HG02798 (cell line): ENCODE data around the gene TMEM39A.

Source experiments
- ATAC-seq: cut with Tn5 transposase; IDR thresholded peaks from one replicate; pipeline ENCODE4 v1.9.1; 2021; ENCODE audit warnings: mild to moderate bottlenecking; ENCODE audit not compliant: unreplicated experiment, poor library complexity

The TMEM39A gene

GRCh38 chr3:119457246-119457645 is 6.2 kb downstream of the TMEM39A start:
- no peak for ATAC-seq

GRCh38 chr3:119456469-119456868 is 6.9 kb downstream of the TMEM39A start:
- no peak for ATAC-seq

GRCh38 chr3:119453822-119454221 is 9.6 kb downstream of the TMEM39A start:
- no peak for ATAC-seq

- no peak for ATAC-seq
Observed at GRCh38 chr3:119444590-119444989, 18.8 kb downstream of the TMEM39A start.

GRCh38 chr3:119443179-119443578 is 20.2 kb downstream of the TMEM39A start:
- no peak for ATAC-seq

- no peak for ATAC-seq
Observed at GRCh38 chr3:119437691-119438258, 25.6 kb downstream of the TMEM39A start.

- no peak for ATAC-seq
Observed at GRCh38 chr3:119436977-119437376, 26.4 kb downstream of the TMEM39A start.

GRCh38 chr3:119434703-119435102 is 28.7 kb downstream of the TMEM39A start:
- no peak for ATAC-seq

- no peak for ATAC-seq
Observed at GRCh38 chr3:119433613-119434325, 29.6 kb downstream of the TMEM39A start.

GRCh38 chr3:119428538-119428937 is 34.9 kb downstream of the TMEM39A start:
- no peak for ATAC-seq

GRCh38 chr3:119427669-119428068 is 35.7 kb downstream of the TMEM39A start:
- no peak for ATAC-seq

GRCh38 chr3:119420196-119420595 is 43.2 kb downstream of the TMEM39A start:
- ATAC-seq, result no peak

- ATAC-seq, result no peak
Observed at GRCh38 chr3:119418641-119419040, 44.8 kb downstream of the TMEM39A start.

- ATAC-seq, result no peak
Observed at GRCh38 chr3:119417771-119418512, 45.5 kb downstream of the TMEM39A start.

GRCh38 chr3:119416873-119417272 is 46.5 kb downstream of the TMEM39A start:
- ATAC-seq, result no peak

GRCh38 chr3:119413603-119414280 is 49.7 kb downstream of the TMEM39A start:
- ATAC-seq, result no peak

- ATAC-seq, result no peak
Observed at GRCh38 chr3:119409844-119410243, 53.6 kb downstream of the TMEM39A start.

GRCh38 chr3:119408243-119408950 is 55.0 kb downstream of the TMEM39A start:
- ATAC-seq, result peak; percentile 78

GRCh38 chr3:119405315-119405714 is 58.1 kb downstream of the TMEM39A start:
- ATAC-seq, result no peak

GRCh38 chr3:119403201-119403600 is 60.2 kb downstream of the TMEM39A start:
- ATAC-seq, result no peak
